PC-9 (cell line): ENCODE data around the gene PPP2R2B.

Source experiments
- CTCF ChIP-seq: fragments of 200-600 bp; sonication (generic); conservative IDR thresholded peaks from 2 replicates; pipeline ENCODE4 v1.6.1; 2017; ENCODE audit warnings: mixed run types, antibody characterized with exemption, mild to moderate bottlenecking, moderate library complexity
- EZH2 ChIP-seq: fragments of 200-600 bp; sonication (generic); IDR thresholded peaks from 2 replicates; pipeline ENCODE4 v1.8.0; 2017; ENCODE audit warnings: antibody characterized with exemption, low read depth

GRCh38 chr5:146832985-146833732 is 45.4 kb downstream of the PPP2R2B start:
- no peak for TF ChIP-seq CTCF
- TF ChIP-seq EZH2: no peak
